ENCODE data around the gene SSR2.

The SSR2 gene

GRCh38 chr1:156004843-156005584, 15.7 kb downstream of the SSR2 start:
- H3K79me2 ChIP-seq (ENCODE audit: insufficient read depth, low read depth) = no peaks in the 10 kb centered on the region
- H3K4me1 ChIP-seq (ENCODE audit: low read depth, poor library complexity, severe bottlenecking) = peaks cover 18% of the 10 kb centered on the region
- no peak overlapping the region for H3K4me2 ChIP-seq
- no peaks in the 10 kb centered on the region for H4K20me1 ChIP-seq (ENCODE audit: insufficient read depth)
- no peak for TF ChIP-seq CTCF (conservative IDR thresholded peaks at IDR 0.05; ENCODE audit: low read depth, low read length)
- H3K27me3 ChIP-seq (ENCODE audit: insufficient read depth, low read depth) = no peaks in the 10 kb centered on the region
- H3K36me3 ChIP-seq (ENCODE audit: insufficient read depth) = peaks cover 18% of the 10 kb centered on the region; the same call in 1 of the 2 replicates
- H3K27ac ChIP-seq = no peak overlapping the region
- no peak overlapping the region for H3K4me3 ChIP-seq (IDR thresholded peaks at IDR 0.05; ENCODE audit: insufficient read depth, low read depth, low read length)
- no peak overlapping the region for H3K9ac ChIP-seq
- H2AFZ ChIP-seq (ENCODE audit: low read depth) = no peak overlapping the region

- H4K20me1 ChIP-seq (ENCODE audit: insufficient read depth) = no peaks in the 10 kb centered on the region
- no peak overlapping the region for H3K4me3 ChIP-seq (IDR thresholded peaks at IDR 0.05; ENCODE audit: insufficient read depth, low read depth, low read length)
- no peak for TF ChIP-seq CTCF (conservative IDR thresholded peaks at IDR 0.05; ENCODE audit: low read depth, low read length)
- no peak overlapping the region for H3K27ac ChIP-seq
- H3K79me2 ChIP-seq (ENCODE audit: insufficient read depth, low read depth) = no peaks in the 10 kb centered on the region
- peaks cover 6% of the 10 kb centered on the region for H3K4me1 ChIP-seq (ENCODE audit: low read depth, poor library complexity, severe bottlenecking)
- H3K27me3 ChIP-seq (ENCODE audit: insufficient read depth, low read depth) = no peaks in the 10 kb centered on the region
- H3K36me3 ChIP-seq (ENCODE audit: insufficient read depth) = peaks cover 6% of the 10 kb centered on the region; the same call in 1 of the 2 replicates
- H3K4me2 ChIP-seq = no peak overlapping the region
- H2AFZ ChIP-seq (ENCODE audit: low read depth) = no peak overlapping the region
- H3K9ac ChIP-seq = no peak overlapping the region
Measured at GRCh38 chr1:156003923-156004188, 16.9 kb downstream of the SSR2 start.

- H3K4me3 ChIP-seq (IDR thresholded peaks at IDR 0.05; ENCODE audit: insufficient read depth, low read depth, low read length) = no peak overlapping the region
- no peak overlapping the region for H3K27ac ChIP-seq
- no peaks in the 10 kb centered on the region for H4K20me1 ChIP-seq (ENCODE audit: insufficient read depth)
- no peak overlapping the region for H3K4me2 ChIP-seq
- no peaks in the 10 kb centered on the region for H3K79me2 ChIP-seq (ENCODE audit: insufficient read depth, low read depth)
- H3K4me1 ChIP-seq (ENCODE audit: low read depth, poor library complexity, severe bottlenecking) = no peaks in the 10 kb centered on the region
- TF ChIP-seq CTCF (conservative IDR thresholded peaks at IDR 0.05; ENCODE audit: low read depth, low read length) = no peak
- H3K36me3 ChIP-seq (ENCODE audit: insufficient read depth) = no peaks in the 10 kb centered on the region
- no peak overlapping the region for H2AFZ ChIP-seq (ENCODE audit: low read depth)
- no peak overlapping the region for H3K9ac ChIP-seq
- no peaks in the 10 kb centered on the region for H3K27me3 ChIP-seq (ENCODE audit: insufficient read depth, low read depth)
Measured at GRCh38 chr1:156002188-156002911, 18.4 kb downstream of the SSR2 start.

GRCh38 chr1:156001662-156002171, 19.0 kb downstream of the SSR2 start:
- Histone ChIP-seq H3K4me2 (no peak overlapping the region), H2AFZ (ENCODE audit: low read depth) (no peak overlapping the region), H3K36me3 (ENCODE audit: insufficient read depth) (no peaks in the 10 kb centered on the region), H3K4me3 (IDR thresholded peaks at IDR 0.05; ENCODE audit: insufficient read depth, low read depth, low read length) (no peak overlapping the region), H3K79me2 (ENCODE audit: insufficient read depth, low read depth) (no peaks in the 10 kb centered on the region), H3K27ac (no peak overlapping the region), H3K4me1 (ENCODE audit: low read depth, poor library complexity, severe bottlenecking) (no peaks in the 10 kb centered on the region), H3K27me3 (ENCODE audit: insufficient read depth, low read depth) (no peaks in the 10 kb centered on the region), H4K20me1 (ENCODE audit: insufficient read depth) (no peaks in the 10 kb centered on the region), H3K9ac (no peak overlapping the region)
- no peak for TF ChIP-seq CTCF (conservative IDR thresholded peaks at IDR 0.05; ENCODE audit: low read depth, low read length)
